ENCODE measurements around the gene NUDT1. TPM values are rescaled to one million over a fixed set of nuclear protein-coding genes. Genes with fewer than 3 reads are reported as not detected.

The NUDT1 gene
- total RNA-seq, 8 experiments from 2014 or later: 11.0 to 46.5 (median 14.7) TPM

- no peak for ATAC-seq (replicated peaks in 6 of 8)
Measured at GRCh38 chr7:2219136-2219535, 22.9 kb upstream of the NUDT1 start.

DNA sequence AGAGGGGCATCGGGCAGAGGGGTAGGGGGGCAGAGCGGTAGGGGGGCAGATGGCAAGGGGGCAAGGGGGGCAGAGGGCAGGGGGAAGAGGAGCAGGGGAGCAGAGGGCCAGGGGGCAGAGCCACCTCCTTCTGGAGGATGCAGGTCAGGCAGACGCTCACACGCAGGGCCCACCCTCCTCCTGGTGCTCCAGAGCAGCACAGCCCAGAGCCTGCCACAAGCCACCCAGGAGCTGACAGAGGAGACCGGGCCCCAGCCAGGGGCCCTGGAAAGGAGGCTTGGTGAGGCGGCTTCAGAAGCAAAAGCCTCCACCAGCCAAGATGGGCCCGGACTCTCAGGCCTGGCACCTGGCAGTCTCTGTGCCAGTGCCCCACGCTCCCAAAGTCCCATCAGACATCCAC is 22.4 kb upstream of the NUDT1 start:
- no CpG with 5 or more reads among the region's 8 CpGs for WGBS, 10 experiments
- no peak overlapping the region for H3K27ac ChIP-seq
- H3K4me3 ChIP-seq: no peak overlapping the region
- in situ Hi-C loops (cut with MboI; ENCODE audit: low pct_unique_long_range_greater_than_20kb in 2 of 9, low sequenced_read_pairs in 9 of 9, unreplicated experiment in 9 of 9): loop anchor here in 4 of 9 experiments (10.0 to 25.0 kb wide), 4 partner anchors 557 to 657 kb away; partner anchors contain the start of genes ELFN1 (in 2 of the 4), PSMG3 (in 2 of the 4) and TMEM184A (in 1 of the 4)
- no peak for ATAC-seq (replicated peaks in 6 of 8)
- H3K4me1 ChIP-seq (replicated peaks in 1 of 2): no peaks in the 10 kb centered on the region

More at GRCh38 chr7:2219136-2219535, 22.9 kb upstream of the NUDT1 start:
- Histone ChIP-seq H3K27ac (no peak overlapping the region), H3K4me1 (replicated peaks in 1 of 2) (no peaks in the 10 kb centered on the region), H3K4me3 (no peak overlapping the region)
- in situ Hi-C loops (cut with MboI; ENCODE audit: low pct_unique_long_range_greater_than_20kb in 2 of 9, low sequenced_read_pairs in 9 of 9, unreplicated experiment in 9 of 9): loop anchor here in 4 of 9 experiments (10.0 to 25.0 kb wide), 4 partner anchors 557 to 657 kb away; partner anchors contain the start of genes ELFN1 (in 2 of the 4), PSMG3 (in 2 of the 4) and TMEM184A (in 1 of the 4)
- 60 to 100% methylated on average over 1 to 2 of the region's 15 CpGs; no CpG with 5 or more reads in 8 of the 10 experiments for WGBS, 10 experiments

DNA sequence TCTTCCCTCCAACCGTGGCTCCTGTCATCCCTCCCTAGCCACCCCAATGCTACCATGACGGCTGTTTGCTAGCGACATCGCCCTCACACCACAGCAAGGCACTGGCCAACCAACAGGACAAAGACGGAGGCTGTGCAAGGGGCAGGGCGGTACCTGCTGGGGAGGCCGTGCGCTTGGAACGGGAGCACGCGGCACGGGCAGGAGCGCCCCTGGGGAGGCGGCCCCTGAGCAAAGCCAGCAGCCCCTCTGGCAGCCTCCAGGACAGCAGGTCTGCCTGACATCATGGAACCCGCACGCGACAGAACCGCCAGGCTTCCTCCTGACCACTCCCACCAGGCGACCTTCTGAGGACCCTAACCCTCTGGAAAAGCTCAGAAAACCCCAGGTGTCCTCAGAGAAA is 22.0 kb upstream of the NUDT1 start:
- Histone ChIP-seq H3K4me1 (replicated peaks in 1 of 2) (no peaks in the 10 kb centered on the region), H3K27ac (no peak overlapping the region), H3K4me3 (no peak overlapping the region)
- no peak for ATAC-seq (replicated peaks in 6 of 8)
- 60 to 100% methylated on average over 1 of the region's 19 CpGs; no CpG with 5 or more reads in 8 of the 10 experiments for WGBS, 10 experiments
- in situ Hi-C loops (cut with MboI; ENCODE audit: low pct_unique_long_range_greater_than_20kb in 2 of 9, low sequenced_read_pairs in 9 of 9, unreplicated experiment in 9 of 9): loop anchor here in 3 of 9 experiments (25.0 kb wide), 3 partner anchors 558 to 658 kb away; partner anchors contain the start of genes ELFN1 (in 2 of the 3), PSMG3 (in 1 of the 3) and TMEM184A (in 1 of the 3)

- ATAC-seq (replicated peaks in 6 of 8): no peak
- 67 to 100% (median 90%) methylated on average over 1 to 8 of the region's 16 CpGs; no CpG with 5 or more reads in 6 of the 10 experiments for WGBS, 10 experiments
- no peak overlapping the region for H3K4me3 ChIP-seq
- H3K27ac ChIP-seq: no peak overlapping the region
- H3K4me1 ChIP-seq (replicated peaks in 1 of 2): no peaks in the 10 kb centered on the region
- in situ Hi-C loops (cut with MboI; ENCODE audit: low pct_unique_long_range_greater_than_20kb in 2 of 9, low sequenced_read_pairs in 9 of 9, unreplicated experiment in 9 of 9): loop anchor here in 3 of 9 experiments (25.0 kb wide), 3 partner anchors 558 to 658 kb away; partner anchors contain the start of genes ELFN1 (in 2 of the 3), PSMG3 (in 1 of the 3) and TMEM184A (in 1 of the 3)
Measured at GRCh38 chr7:2220506-2220905, 21.5 kb upstream of the NUDT1 start.

DNA sequence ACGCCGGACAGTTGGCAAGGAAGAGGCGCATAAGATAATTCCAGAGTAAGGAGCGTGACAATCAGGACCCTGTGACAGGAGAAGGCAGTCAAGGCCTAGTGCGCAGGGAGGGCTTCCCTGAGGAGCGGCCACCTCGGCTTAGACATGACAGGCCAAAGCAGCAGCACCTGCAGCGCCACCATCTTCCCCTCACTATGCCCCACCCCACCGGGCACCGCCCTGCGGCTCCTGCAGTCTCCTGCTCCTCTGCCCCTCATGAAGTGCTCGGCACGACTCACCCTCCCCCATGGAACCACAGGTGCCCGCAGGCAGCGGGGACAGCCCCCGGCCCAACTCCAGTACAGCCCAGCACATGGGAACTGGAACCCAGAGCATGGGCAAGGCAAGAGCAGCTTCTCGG is 21.1 kb upstream of the NUDT1 start:
- no peak overlapping the region for H3K27ac ChIP-seq
- in situ Hi-C loops (cut with MboI; ENCODE audit: low pct_unique_long_range_greater_than_20kb in 2 of 9, low sequenced_read_pairs in 9 of 9, unreplicated experiment in 9 of 9): loop anchor here in 3 of 9 experiments (25.0 kb wide), 3 partner anchors 559 to 659 kb away; partner anchors contain the start of genes ELFN1 (in 2 of the 3), PSMG3 (in 1 of the 3) and TMEM184A (in 1 of the 3)
- H3K4me3 ChIP-seq: no peak overlapping the region
- no peaks in the 10 kb centered on the region for H3K4me1 ChIP-seq (replicated peaks in 1 of 2)
- ATAC-seq (replicated peaks in 6 of 8): no peak
- 90 to 100% (median 100%) methylated on average over 1 to 2 of the region's 17 CpGs; no CpG with 5 or more reads in 5 of the 10 experiments for WGBS, 10 experiments

- in situ Hi-C loops (cut with MboI; ENCODE audit: low pct_unique_long_range_greater_than_20kb in 2 of 9, low sequenced_read_pairs in 9 of 9, unreplicated experiment in 9 of 9): loop anchor here in 3 of 9 experiments (25.0 kb wide), 3 partner anchors 560 to 660 kb away; partner anchors contain the start of genes ELFN1 (in 2 of the 3), PSMG3 (in 1 of the 3) and TMEM184A (in 1 of the 3)
- 84 to 98% (median 89%) methylated on average over 3 to 9 of the region's 22 CpGs; no CpG with 5 or more reads in 4 of the 10 experiments for WGBS, 10 experiments
- Histone ChIP-seq H3K4me1 (replicated peaks in 1 of 2) (no peaks in the 10 kb centered on the region), H3K27ac (no peak overlapping the region), H3K4me3 (no peak overlapping the region)
- no peak for ATAC-seq (replicated peaks in 6 of 8)
Measured at GRCh38 chr7:2222516-2222915, 19.5 kb upstream of the NUDT1 start.

GRCh38 chr7:2223321-2223720 is 18.7 kb upstream of the NUDT1 start:
- in situ Hi-C loops (cut with MboI; ENCODE audit: low pct_unique_long_range_greater_than_20kb in 2 of 9, low sequenced_read_pairs in 9 of 9, unreplicated experiment in 9 of 9): loop anchor here in 3 of 9 experiments (25.0 kb wide), 3 partner anchors 561 to 661 kb away; partner anchors contain the start of genes ELFN1 (in 2 of the 3), PSMG3 (in 1 of the 3) and TMEM184A (in 1 of the 3)
- Histone ChIP-seq H3K27ac (no peak overlapping the region), H3K4me3 (no peak overlapping the region), H3K4me1 (replicated peaks in 1 of 2) (no peaks in the 10 kb centered on the region)
- ATAC-seq (replicated peaks in 6 of 8): no peak
- WGBS, 10 experiments: 80 to 100% (median 100%) methylated on average over 1 to 4 of the region's 17 CpGs; no CpG with 5 or more reads in 6 of the 10 experiments

DNA sequence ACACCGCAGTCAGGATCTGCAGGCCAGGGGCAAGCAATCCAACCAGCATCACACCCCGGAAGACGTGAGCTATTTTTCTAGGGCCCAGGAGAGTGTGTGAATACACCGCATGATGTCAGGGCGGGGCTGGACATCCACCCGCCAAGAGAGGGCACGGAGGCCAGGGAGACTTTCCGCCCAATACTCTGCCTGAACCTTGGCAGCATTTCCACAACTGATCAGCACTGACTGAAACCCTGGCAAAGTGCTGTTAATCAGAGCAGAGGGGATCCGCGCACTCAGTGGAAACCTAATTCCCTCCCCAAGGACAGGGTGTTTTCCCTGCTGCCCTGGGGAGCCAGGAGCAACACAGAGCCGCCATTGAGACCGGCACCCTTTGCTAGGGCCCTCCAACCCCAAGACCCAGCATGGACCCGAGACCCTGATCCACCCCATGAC is 17.5 kb upstream of the NUDT1 start:
- Histone ChIP-seq H3K4me3 (no peak overlapping the region), H3K4me1 (replicated peaks in 1 of 2) (no peaks in the 10 kb centered on the region), H3K27ac (no peak overlapping the region)
- in situ Hi-C loops (cut with MboI; ENCODE audit: low pct_unique_long_range_greater_than_20kb in 2 of 9, low sequenced_read_pairs in 9 of 9, unreplicated experiment in 9 of 9): loop anchor here in 3 of 9 experiments (25.0 kb wide), 3 partner anchors 562 to 662 kb away; partner anchors contain the start of genes ELFN1 (in 2 of the 3), PSMG3 (in 1 of the 3) and TMEM184A (in 1 of the 3)
- WGBS, 10 experiments: 80 to 100% (median 87%) methylated on average over 1 to 9 of the region's 13 CpGs; no CpG with 5 or more reads in 4 of the 10 experiments
- ATAC-seq (replicated peaks in 6 of 8): peak in 2 of 8 experiments; percentile 54 to 63

DNA sequence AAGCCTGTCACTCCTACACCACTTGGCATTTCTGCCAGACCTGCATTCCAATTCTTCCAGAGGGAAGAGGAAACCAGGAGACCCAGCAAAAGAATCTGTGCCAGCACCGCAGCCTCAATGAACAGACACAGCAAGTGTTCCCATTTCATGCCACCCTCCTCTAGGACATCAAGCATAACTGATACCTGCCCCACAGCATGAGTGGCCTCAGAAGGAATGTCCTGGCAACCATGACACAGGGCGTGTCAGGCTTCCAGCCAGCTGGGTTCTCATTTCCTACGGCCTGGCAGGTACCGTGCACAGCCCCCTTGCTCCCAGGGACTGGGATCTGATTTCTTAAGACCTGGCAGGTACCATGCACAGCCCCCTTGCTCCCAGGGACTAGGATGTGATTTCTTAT is 17.1 kb upstream of the NUDT1 start:
- H3K27ac ChIP-seq: no peak overlapping the region
- in situ Hi-C loops (cut with MboI; ENCODE audit: low pct_unique_long_range_greater_than_20kb in 2 of 9, low sequenced_read_pairs in 9 of 9, unreplicated experiment in 9 of 9): loop anchor here in 4 of 9 experiments (25.0 kb wide), 3 partner anchors 563 to 663 kb away; partner anchors contain the start of genes ELFN1 (in 3 of the 4), PSMG3 (in 1 of the 4) and TMEM184A (in 1 of the 4)
- no peak for ATAC-seq (replicated peaks in 6 of 8)
- no peaks in the 10 kb centered on the region for H3K4me1 ChIP-seq (replicated peaks in 1 of 2)
- WGBS, 10 experiments: 60 to 100% (median 80%) methylated on average over 1 to 3 of the region's 4 CpGs; no CpG with 5 or more reads in 6 of the 10 experiments
- no peak overlapping the region for H3K4me3 ChIP-seq

DNA sequence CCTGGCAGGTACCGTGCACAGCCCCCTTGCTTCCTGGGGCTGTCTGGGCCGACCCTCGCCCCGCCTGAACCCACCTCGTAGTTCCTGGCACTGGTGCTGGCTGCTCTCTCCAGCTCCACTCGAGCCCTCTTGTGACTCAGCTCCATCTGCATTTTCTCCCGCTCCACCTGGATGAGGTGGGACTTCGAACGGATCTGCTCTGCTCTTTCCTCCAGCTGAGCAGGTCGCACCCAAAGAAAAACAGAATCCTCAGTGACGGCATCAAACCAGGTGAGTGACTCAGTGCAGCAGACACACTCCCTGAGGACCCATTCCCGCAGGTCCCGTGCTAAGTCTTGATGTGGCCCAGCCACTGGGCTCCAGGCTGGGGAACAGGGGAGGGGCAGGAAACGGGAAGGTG is 16.7 kb upstream of the NUDT1 start:
- H3K4me1 ChIP-seq (replicated peaks in 1 of 2): no peaks in the 10 kb centered on the region
- ATAC-seq (replicated peaks in 6 of 8): no peak
- in situ Hi-C loops (cut with MboI; ENCODE audit: low pct_unique_long_range_greater_than_20kb in 2 of 9, low sequenced_read_pairs in 9 of 9, unreplicated experiment in 9 of 9): loop anchor here in 1 of 9 experiments (25.0 kb wide), 1 partner anchor 563 kb away; the partner anchor contains the start of gene ELFN1
- no peak overlapping the region for H3K4me3 ChIP-seq
- H3K27ac ChIP-seq: no peak overlapping the region
- 93 to 100% (median 98%) methylated on average over 3 to 8 of the region's 14 CpGs; no CpG with 5 or more reads in 4 of the 10 experiments for WGBS, 10 experiments

DNA sequence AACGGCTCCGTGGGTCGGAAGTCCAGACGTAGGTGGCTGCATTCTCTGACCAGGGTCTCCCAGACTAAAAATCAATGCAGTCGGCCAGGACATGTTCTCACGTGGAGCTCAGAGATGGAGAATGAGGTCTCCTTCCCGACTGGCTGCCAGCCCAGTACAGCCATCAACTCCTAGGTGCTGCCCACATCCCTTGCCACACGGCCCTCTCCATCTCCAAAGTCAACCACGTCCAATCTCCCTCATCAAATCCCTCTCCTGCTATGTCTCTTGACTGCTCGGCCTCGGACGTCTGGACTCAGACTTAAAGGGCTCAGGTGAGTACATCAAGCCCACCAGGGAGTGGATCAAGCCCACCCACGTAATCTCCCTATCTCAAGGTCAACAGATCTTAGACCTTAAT is 16.2 kb upstream of the NUDT1 start:
- no peak for ATAC-seq (replicated peaks in 6 of 8)
- no peak overlapping the region for H3K27ac ChIP-seq
- WGBS, 10 experiments: 89 to 100% (median 98%) methylated on average over 1 to 10 of the region's 13 CpGs; no CpG with 5 or more reads in 5 of the 10 experiments
- H3K4me3 ChIP-seq: no peak overlapping the region
- no peaks in the 10 kb centered on the region for H3K4me1 ChIP-seq (replicated peaks in 1 of 2)
- in situ Hi-C loops (cut with MboI; ENCODE audit: low pct_unique_long_range_greater_than_20kb in 2 of 9, low sequenced_read_pairs in 9 of 9, unreplicated experiment in 9 of 9): loop anchor here in 1 of 9 experiments (25.0 kb wide), 1 partner anchor 564 kb away; the partner anchor contains the start of gene ELFN1

- WGBS, 10 experiments: 83 to 100% (median 92%) methylated on average over 1 to 13 of the region's 15 CpGs; no CpG with 5 or more reads in 3 of the 10 experiments
- ATAC-seq (replicated peaks in 6 of 8): no peak
- in situ Hi-C loops (cut with MboI; ENCODE audit: low pct_unique_long_range_greater_than_20kb in 2 of 9, low sequenced_read_pairs in 9 of 9, unreplicated experiment in 9 of 9): loop anchor here in 1 of 9 experiments (25.0 kb wide), 1 partner anchor 565 kb away; the partner anchor contains the start of gene ELFN1
- Histone ChIP-seq H3K27ac (no peak overlapping the region), H3K4me3 (no peak overlapping the region), H3K4me1 (replicated peaks in 1 of 2) (peaks cover 0 to 6% of the 10 kb centered on the region in 2 donors)
Measured at GRCh38 chr7:2227699-2228098, 14.3 kb upstream of the NUDT1 start.

Data from motor neuron (in vitro differentiated cells).